Adrenal gland (tissue), 5 donors: ENCODE results near the gene GLYR1.

ENCODE experiments used
- POLR2A ChIP-seq, 2 donors: fragments of 450-650 bp; IDR thresholded peaks; one replicate each; pipeline ENCODE4 v1.6.1; 2017; ENCODE audit warnings: antibody characterized with exemption in 2 of 2, mild to moderate bottlenecking in 2 of 2, moderate library complexity in 1 of 2
- TF ChIP-seq, protein P1 (sequence below), 6 experiments: fragments of 450-650 bp in 4 of 6; fragments of 200-600 bp in 2 of 6; sonication (generic) in 1 of 6; IDR thresholded peaks; 1 replicate in 5 of 6; 2 replicates in 1 of 6; pipeline versions ENCODE4 v1.5.1 to v1.8.0; 2016 to 2021; ENCODE audit warnings: antibody characterized with exemption in 6 of 6, mild to moderate bottlenecking in 2 of 6, moderate library complexity in 1 of 6
- donor health status: DM: no; HTN: no; CAD: no.

DNA sequence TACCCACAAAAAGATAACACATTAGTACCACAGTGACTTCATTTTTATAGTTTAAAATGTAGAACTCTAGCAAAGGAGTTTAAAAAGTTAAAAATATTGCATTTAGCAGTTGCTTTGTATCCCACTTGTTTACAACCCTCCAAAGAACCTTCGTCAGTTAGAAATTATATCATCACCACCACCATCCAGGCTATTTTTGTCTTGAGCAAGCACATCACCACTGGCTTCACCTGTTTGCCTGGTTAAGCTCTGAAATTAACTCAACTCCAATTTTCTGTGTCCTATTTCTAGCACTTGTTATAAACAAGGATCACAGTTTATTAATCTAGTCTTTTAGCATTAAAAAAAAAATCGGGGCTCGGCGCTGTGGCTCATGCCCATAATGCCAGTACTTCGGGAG lies 6.1 kb downstream of the GLYR1 start:
- TF ChIP-seq POLR2A (IDR thresholded peaks at IDR 0.05) = no peak
- TF ChIP-seq, protein P1, sequence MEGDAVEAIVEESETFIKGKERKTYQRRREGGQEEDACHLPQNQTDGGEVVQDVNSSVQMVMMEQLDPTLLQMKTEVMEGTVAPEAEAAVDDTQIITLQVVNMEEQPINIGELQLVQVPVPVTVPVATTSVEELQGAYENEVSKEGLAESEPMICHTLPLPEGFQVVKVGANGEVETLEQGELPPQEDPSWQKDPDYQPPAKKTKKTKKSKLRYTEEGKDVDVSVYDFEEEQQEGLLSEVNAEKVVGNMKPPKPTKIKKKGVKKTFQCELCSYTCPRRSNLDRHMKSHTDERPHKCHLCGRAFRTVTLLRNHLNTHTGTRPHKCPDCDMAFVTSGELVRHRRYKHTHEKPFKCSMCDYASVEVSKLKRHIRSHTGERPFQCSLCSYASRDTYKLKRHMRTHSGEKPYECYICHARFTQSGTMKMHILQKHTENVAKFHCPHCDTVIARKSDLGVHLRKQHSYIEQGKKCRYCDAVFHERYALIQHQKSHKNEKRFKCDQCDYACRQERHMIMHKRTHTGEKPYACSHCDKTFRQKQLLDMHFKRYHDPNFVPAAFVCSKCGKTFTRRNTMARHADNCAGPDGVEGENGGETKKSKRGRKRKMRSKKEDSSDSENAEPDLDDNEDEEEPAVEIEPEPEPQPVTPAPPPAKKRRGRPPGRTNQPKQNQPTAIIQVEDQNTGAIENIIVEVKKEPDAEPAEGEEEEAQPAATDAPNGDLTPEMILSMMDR (IDR thresholded peaks at IDR 0.05) = no peak
